Uterus (tissue), 4 donors: Measurements from ENCODE around the gene KMT2E. TPM values are rescaled to one million over a fixed set of nuclear protein-coding genes. Genes with fewer than 3 reads are reported as not detected.
"Not testable (repeated sequence)": the region's sequence is repeated elsewhere in the genome, so short reads cannot be mapped to it uniquely, and the experiment has no call there.

Experiments
- DNase-seq, 2 donors: peaks; one replicate each; pipeline ENCODE4 v3.0.0-alpha.2; 2019 to 2020
- H3K27ac ChIP-seq, 2 donors: fragments of 200-600 bp; sonication (generic); 1 replicate in 1 of 2; 2 replicates in 1 of 2; pipeline ENCODE4 v1.5.1; 2016 to 2018
- H3K27me3 ChIP-seq, 2 donors: fragments of 200-600 bp; sonication (generic); one replicate each; pipeline ENCODE4 v1.5.1; 2018 to 2019; ENCODE audit warnings: control low read depth in 1 of 2
- H3K36me3 ChIP-seq, 2 donors: fragments of 200-600 bp; sonication (generic); one replicate each; pipeline ENCODE4 v1.5.1; 2019; ENCODE audit warnings: control low read depth in 1 of 2
- H3K4me1 ChIP-seq, 2 donors: fragments of 200-600 bp; sonication (generic); one replicate each; pipeline ENCODE4 v1.5.1; 2018 to 2019; ENCODE audit warnings: control low read depth in 1 of 2
- H3K4me3 ChIP-seq, 2 donors: fragments of 200-600 bp; sonication (generic); 1 replicate in 1 of 2; 2 replicates in 1 of 2; pipeline ENCODE4 v1.5.1; 2018 to 2019; ENCODE audit warnings: mild to moderate bottlenecking in 1 of 2
- H3K9me3 ChIP-seq, 2 donors: fragments of 200-600 bp; sonication (generic); one replicate each; pipeline ENCODE4 v1.5.1; 2019; ENCODE audit warnings: control low read depth in 1 of 2
- CTCF ChIP-seq, 4 experiments: fragments of 200-600 bp in 2 of 4; fragments of 450-650 bp in 2 of 4; sonication (generic) in 2 of 4; IDR thresholded peaks; one replicate each; pipeline ENCODE4 v1.5.1; 2016 to 2019; ENCODE audit warnings: antibody characterized with exemption in 4 of 4, mild to moderate bottlenecking in 2 of 4, moderate library complexity in 1 of 4
- POLR2A ChIP-seq, 2 donors: fragments of 450-650 bp; IDR thresholded peaks; one replicate each; pipeline ENCODE4 v1.6.1; 2016; ENCODE audit warnings: antibody characterized with exemption in 2 of 2, mild to moderate bottlenecking in 1 of 2, moderate library complexity in 1 of 2
- intact Hi-C: fragments of 100-400 bp; cut with DNase I; formaldehyde crosslinking; loops from one replicate; pipeline ENCODE4 v1.15.1; 2023; ENCODE audit warnings: low total_unique reads
- total RNA-seq, 4 donors: library from RNA; depleted of rRNA in 3 of 4; stranded (reverse); fragments of >200 nt in 3 of 4; gene quantifications; one replicate each; pipeline versions ENCODE4 v1.1.0 to v1.2.4, GENCODE V29; 2014 to 2023
- donor health status: DM: yes; HTN: yes; CAD: no.

KMT2E gene
- total RNA-seq, 4 donors from 2014 or later = 61.5 to 208 (median 148) TPM

GRCh38 chr7:105044449-105045070, 30.6 kb downstream of the KMT2E start:
- no peak overlapping the region for H3K27ac ChIP-seq
- DNase-seq = no peak
- intact Hi-C loops = no loop called here
- no peaks in the 10 kb centered on the region for H3K27me3 ChIP-seq
- no peaks in the 10 kb centered on the region for H3K9me3 ChIP-seq
- H3K36me3 ChIP-seq = no peaks in the 10 kb centered on the region
- H3K4me3 ChIP-seq = no peak overlapping the region
- TF ChIP-seq POLR2A (IDR thresholded peaks at IDR 0.05) (no peak), CTCF (IDR thresholded peaks at IDR 0.05) (no peak)
- peaks cover 0 to 13% of the 10 kb centered on the region in 2 donors for H3K4me1 ChIP-seq

- TF ChIP-seq CTCF (IDR thresholded peaks at IDR 0.05) = no peak
- no peak for TF ChIP-seq POLR2A (IDR thresholded peaks at IDR 0.05)
- H3K27ac ChIP-seq = no peak overlapping the region
- intact Hi-C loops = no loop called here
- no peaks in the 10 kb centered on the region for H3K27me3 ChIP-seq
- peaks cover 0 to 13% of the 10 kb centered on the region in 2 donors for H3K4me1 ChIP-seq
- no peaks in the 10 kb centered on the region for H3K36me3 ChIP-seq
- H3K9me3 ChIP-seq = no peaks in the 10 kb centered on the region
- H3K4me3 ChIP-seq = no peak overlapping the region
- DNase-seq = no peak
Observed at GRCh38 chr7:105046414-105046813, 32.4 kb downstream of the KMT2E start.

GRCh38 chr7:105047932-105048331, 33.9 kb downstream of the KMT2E start:
- H3K9me3 ChIP-seq = no peaks in the 10 kb centered on the region
- TF ChIP-seq CTCF (IDR thresholded peaks at IDR 0.05) (no peak), POLR2A (IDR thresholded peaks at IDR 0.05) (no peak)
- peaks cover 0 to 16% of the 10 kb centered on the region in 2 donors for H3K4me1 ChIP-seq
- no peak overlapping the region for H3K27ac ChIP-seq
- H3K27me3 ChIP-seq = no peaks in the 10 kb centered on the region
- no peaks in the 10 kb centered on the region for H3K36me3 ChIP-seq
- intact Hi-C loops = no loop called here
- DNase-seq = no peak
- H3K4me3 ChIP-seq = no peak overlapping the region

- Histone ChIP-seq H3K9me3 (no peaks in the 10 kb centered on the region), H3K4me1 (peaks cover 0 to 19% of the 10 kb centered on the region in 2 donors), H3K27me3 (no peaks in the 10 kb centered on the region), H3K4me3 (no peak overlapping the region), H3K36me3 (no peaks in the 10 kb centered on the region), H3K27ac (no peak overlapping the region)
- TF ChIP-seq POLR2A (IDR thresholded peaks at IDR 0.05) = no peak
- no peak for TF ChIP-seq CTCF (IDR thresholded peaks at IDR 0.05)
- intact Hi-C loops = no loop called here
- no peak for DNase-seq
Observed at GRCh38 chr7:105050493-105050892, 36.5 kb downstream of the KMT2E start.

GRCh38 chr7:105050899-105051298, 36.9 kb downstream of the KMT2E start:
- intact Hi-C loops, H3K36me3 ChIP-seq, H3K27ac ChIP-seq, DNase-seq, H3K27me3 ChIP-seq, H3K9me3 ChIP-seq, H3K4me3 ChIP-seq: not testable (repeated sequence)
- peaks cover 0 to 22% of the 10 kb centered on the region in 2 donors for H3K4me1 ChIP-seq

GRCh38 chr7:105055084-105055483, 41.1 kb downstream of the KMT2E start:
- Histone ChIP-seq H3K27ac (no peak overlapping the region), H3K4me3 (no peak overlapping the region), H3K27me3 (no peaks in the 10 kb centered on the region), H3K36me3 (no peaks in the 10 kb centered on the region), H3K9me3 (no peaks in the 10 kb centered on the region), H3K4me1 (peaks cover 0 to 16% of the 10 kb centered on the region in 2 donors)
- no peak for DNase-seq
- TF ChIP-seq CTCF (IDR thresholded peaks at IDR 0.05) (no peak), POLR2A (IDR thresholded peaks at IDR 0.05) (no peak)
- intact Hi-C loops = no loop called here
